Measurements from ENCODE around the gene ADAT1.

The ADAT1 gene, protein sequence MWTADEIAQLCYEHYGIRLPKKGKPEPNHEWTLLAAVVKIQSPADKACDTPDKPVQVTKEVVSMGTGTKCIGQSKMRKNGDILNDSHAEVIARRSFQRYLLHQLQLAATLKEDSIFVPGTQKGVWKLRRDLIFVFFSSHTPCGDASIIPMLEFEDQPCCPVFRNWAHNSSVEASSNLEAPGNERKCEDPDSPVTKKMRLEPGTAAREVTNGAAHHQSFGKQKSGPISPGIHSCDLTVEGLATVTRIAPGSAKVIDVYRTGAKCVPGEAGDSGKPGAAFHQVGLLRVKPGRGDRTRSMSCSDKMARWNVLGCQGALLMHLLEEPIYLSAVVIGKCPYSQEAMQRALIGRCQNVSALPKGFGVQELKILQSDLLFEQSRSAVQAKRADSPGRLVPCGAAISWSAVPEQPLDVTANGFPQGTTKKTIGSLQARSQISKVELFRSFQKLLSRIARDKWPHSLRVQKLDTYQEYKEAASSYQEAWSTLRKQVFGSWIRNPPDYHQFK

DNA sequence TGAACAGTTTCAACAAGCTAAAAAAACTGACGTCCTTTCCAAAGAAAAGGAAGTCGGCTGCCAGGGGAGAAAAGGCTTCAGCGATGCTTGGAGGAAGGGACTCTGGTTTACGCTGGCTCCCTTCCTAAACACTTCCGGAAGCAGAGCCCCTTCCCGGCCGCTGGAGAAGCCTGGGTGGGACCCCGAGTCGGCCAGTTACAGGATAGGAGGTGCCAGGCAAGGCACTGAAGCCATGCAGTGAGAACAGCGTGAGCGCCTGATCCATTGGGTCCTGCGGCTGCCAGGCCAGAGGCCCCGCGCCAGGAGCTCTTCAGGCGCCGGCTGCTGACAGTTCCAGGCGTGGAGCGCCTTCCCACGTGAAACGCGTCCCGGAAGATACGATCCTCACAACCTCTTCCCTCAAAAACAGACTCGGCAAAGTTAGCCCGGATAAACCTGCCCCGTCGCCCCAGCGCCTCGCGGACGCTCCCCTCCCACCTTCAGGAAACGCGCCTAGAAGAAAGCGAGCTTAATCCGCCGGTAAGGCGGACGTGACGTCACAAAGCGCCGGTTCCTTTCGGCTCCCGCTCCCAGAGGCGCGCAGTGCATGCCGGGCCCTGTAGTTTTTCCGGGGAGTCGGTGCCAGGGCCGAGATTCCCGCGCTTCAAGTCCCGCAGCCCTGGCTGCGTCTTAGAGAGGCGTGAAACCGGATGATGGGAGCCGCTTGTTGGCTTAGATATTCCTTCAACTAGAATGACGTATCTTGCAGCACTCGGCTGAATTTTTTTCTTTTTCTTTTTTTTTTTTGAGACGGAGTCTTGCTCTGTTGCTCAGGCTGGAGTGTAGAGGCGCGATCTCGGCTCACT, at the start of gene ADAT1:
TSS of gene ADAT1 (minus strand) at position 521 of the 845 bp plus-strand sequence. CDS start 2,482 bp downstream, outside the sequence.
- peak; percentile 96 for DNase-seq (ENCODE audit: low read depth, low spot score)

DNA sequence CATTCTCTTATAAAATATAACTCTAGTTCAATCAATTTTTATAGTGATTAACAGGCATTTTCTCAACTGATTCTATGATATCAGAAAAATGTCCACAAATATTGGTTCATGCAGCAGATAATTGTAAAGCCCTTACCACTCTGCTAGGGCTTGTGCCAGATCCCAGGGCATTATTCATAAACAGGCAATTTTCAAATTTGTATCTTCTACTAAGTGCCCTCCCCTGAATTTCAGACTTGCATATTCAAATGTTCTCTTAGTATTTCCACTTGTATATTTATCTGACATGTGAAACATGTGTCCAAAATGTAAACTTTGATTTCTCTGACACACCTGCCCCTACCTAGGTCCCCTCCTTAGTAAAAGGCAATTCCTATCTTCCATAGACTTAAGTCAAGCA, 44.4 kb upstream of the ADAT1 start:
- DNase-seq (ENCODE audit: low read depth, low spot score): no peak

DNA sequence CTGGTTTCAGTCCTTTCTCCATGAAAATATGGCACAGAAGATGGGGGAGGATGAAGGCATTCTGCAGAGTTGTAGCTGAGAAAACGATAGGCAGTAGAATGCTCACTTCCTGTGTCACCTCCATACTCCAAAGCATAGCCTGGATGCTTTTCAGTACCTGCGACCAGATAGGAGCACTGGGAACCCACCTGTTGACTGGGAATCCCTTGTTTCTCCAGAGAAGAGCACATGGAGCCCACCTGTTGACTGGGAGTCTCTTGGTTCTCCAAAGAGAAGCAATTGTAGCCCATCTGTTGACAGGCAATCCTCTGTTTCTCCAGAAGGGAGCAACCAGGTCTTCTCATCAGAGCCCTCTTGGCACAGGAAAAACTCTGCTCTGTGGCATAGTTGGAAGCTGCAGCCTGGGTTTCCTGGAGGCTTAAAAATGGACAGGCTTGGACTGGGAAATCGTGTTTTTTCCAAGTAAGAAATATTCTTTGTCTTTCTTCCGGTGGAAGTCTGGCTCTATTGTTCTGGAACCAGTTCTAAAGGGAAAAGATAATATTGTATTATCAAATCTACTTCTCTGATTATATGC, 37.7 kb upstream of the ADAT1 start:
- no peak for DNase-seq (ENCODE audit: low read depth, low spot score)

DNA sequence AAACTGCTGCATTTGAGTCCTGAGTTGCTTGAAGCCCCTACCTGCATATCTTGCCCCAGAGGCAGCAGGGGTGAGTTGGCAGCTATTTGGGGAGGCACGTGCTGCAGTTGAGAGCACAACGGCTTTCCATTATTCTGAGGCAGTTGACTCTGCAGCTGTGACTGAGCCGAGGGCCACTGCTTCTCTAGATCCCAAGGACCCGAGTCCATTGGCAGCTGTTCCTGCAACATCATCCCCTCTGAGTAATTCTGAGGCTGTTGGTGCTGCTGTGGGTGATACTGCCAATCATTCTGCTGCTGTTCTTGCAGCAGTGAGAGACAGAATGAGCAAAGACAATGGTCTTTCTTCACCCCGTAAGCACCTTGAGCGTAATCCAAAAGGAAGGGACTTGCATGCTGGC, 37.2 kb upstream of the ADAT1 start:
- no peak for DNase-seq (ENCODE audit: low read depth, low spot score)

DNA sequence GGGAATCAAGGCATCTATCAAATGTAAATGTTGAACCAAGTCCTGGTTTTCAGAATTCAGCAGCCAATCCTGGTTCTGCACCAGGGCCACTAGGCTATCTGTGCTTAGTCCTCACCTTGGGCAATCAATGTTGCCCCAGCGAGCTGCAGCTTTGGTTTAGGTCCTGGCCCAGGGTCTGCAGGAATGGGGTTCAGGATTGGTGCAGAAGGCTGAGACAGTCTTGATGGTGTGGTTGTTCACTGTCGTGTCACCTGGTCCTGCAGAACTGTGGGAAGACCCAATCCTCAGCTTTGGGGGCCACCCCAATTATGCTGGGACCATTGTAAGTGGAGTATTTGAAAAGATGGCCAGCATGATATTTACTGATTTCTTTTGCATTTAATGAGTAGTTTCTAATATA, 35.1 kb upstream of the ADAT1 start:
- no peak for DNase-seq (ENCODE audit: low read depth, low spot score)

DNA sequence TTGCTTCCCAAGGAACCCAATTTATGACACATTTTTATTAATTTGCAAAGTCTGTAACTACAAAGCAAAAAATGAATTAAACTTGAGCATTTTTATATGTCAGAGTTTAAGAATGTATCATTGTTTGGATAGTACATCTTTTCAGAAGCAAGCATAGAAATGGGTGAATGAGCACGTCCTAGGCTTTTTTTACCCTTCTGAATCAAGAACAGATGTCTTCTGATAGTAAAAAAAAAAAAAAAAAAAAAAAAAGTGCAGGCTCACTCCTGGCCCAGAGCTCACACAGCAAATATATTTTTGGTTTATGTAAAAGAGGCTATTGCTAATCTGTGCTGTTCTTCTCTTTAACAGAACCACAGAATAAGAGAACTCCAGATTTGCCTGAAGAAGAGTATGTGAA, 30.8 kb upstream of the ADAT1 start:
- DNase-seq (ENCODE audit: low read depth, low spot score): no peak

DNA sequence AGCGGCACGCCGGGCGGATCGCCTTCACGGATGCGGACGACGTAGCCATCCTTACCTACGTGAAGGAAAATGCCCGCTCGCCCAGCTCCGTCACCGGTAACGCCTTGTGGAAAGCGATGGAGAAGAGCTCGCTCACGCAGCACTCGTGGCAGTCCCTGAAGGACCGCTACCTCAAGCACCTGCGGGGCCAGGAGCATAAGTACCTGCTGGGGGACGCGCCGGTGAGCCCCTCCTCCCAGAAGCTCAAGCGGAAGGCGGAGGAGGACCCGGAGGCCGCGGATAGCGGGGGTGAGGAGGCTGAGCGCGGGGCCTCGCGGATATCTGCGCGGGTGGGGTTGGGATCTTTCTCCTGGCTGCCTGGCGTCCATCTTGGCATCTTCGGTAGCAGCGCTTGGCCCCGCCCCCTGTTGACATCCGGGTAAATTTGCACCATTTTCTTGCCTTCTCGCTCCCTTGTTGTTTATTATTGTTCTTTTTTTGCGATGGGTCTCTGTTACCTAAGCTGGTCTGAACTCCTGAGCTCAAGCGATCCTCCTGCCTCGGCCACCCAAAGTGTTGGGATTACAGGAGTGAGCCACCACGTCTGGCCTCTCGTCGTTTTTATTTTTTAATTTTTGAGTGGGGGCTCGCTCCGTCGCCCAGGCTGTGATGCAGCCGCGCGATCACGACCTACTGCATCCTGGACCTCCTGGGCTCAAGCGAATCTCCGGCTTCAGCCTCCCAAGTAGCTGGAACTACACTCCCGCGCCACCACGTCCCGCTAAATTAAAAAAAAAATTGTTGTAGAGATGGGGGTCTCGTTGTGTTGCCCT, 25.4 kb upstream of the ADAT1 start:
- DNase-seq (ENCODE audit: low read depth, low spot score): peak; percentile 68

DNA sequence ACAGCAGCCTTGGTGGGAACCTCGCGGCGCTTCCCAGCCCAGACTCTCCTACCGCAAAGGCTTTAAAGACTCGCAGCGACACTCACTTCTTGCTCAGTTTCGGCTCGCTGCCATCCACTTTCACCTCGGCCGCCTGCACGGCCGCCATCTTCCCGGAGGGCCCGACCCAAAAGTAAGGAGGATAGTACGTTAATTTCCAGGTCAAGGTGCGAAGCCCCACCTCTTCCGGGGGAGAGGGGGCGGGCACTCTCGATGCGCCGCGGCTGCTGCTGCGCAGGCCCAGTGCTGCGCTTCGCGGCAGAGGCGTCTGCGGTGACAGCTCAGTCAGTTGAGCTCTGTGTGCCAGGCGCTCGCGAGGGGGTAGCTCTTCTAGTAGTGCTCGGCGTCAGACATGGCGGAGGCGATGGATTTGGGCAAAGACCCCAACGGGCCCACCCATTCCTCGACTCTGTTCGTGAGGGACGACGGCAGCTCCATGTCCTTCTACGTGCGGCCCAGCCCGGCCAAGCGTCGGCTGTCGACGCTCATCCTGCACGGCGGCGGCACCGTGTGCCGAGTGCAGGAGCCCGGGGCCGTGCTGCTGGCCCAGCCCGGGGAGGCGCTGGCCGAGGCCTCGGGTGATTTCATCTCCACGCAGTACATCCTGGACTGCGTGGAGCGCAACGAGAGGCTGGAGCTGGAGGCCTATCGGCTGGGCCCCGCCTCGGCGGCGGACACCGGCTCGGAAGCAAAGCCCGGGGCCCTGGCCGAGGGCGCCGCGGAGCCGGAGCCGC, 24.6 kb upstream of the ADAT1 start, which contains the start of the genes KARS1 and TERF2IP:
TSS of gene KARS1 (minus strand) at position 174 of the 773 bp plus-strand sequence. CDS start at position 148, 26 bp downstream.
TSS of gene TERF2IP (plus strand) at position 282 of the 773 bp plus-strand sequence. CDS start at position 392, 110 bp downstream.
- DNase-seq (ENCODE audit: low read depth, low spot score): peak; percentile 91

DNA sequence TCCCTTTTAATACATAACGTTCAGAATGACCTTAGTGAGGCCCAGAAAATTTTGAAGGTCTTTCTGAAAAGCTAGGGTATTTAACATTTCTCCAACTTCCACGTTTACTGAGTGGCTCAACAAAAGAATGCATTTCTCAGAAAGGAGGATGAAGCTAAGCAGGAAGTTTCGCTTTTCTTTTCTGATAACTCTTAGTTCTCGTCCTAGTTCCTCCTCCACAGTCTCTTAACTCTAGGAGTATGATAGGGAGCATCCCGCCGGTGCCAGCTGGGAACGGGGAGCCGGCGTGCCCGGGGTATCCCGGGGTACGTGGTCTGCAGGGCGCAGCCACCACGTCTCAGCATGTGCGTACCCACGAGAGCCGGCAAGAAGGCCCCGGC, 24.0 kb upstream of the ADAT1 start:
- no peak for DNase-seq (ENCODE audit: low read depth, low spot score)

DNA sequence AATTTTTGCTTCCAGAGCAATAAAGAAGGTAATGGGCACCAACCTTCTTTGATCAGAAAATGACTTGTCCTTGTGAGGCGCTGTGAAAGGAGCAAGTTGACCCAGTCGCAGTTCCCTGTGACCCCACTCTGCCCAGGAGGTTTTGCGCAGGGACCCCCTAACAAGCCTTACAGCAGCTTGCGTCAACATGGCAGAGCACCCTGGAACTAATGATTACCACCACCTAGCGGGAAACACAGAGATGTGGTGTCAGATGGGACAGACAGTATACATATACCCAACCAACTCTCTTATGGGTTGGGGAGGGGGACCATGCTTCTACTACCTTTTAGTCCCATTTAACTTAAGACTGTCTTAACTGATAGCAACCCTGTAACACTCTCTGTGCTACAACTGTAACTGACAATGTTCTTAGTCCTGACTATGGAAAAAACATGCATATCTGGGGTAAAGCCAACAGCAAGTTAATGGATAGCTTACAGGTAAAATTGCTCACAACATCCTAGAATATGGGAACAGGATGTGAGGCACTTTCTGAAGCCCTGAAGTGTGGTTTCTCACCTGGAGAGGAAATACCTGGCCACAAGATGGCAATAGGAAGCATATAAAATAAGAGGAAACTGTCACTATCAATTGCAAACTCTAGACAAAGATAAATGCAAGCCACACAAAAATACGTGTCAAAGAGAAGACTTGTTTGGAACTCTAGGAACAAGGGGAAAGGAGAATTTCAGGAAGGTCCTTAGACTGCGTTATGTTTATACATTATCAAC, 21.3 kb upstream of the ADAT1 start:
- no peak for DNase-seq (ENCODE audit: low read depth, low spot score)

DNA sequence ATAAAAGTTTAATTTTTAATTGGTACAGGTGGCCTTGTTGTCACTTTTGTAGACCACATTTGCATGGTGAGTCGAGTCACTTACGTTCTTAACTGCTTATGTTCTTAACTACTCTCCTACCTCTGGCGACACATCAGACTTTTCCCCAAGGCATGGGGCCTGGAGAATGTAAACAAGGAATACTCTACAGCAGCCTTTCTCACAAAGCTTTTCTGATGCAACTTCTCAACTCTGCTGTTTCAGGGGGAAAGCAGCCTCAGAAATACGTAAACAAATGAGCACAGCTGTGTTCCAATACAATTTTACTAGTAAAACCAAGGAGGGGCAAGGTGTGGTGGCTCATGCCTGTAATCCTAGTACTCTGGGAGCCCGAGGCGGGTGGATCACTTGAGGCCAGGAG, 17.5 kb upstream of the ADAT1 start:
- DNase-seq (ENCODE audit: low read depth, low spot score): no peak

DNA sequence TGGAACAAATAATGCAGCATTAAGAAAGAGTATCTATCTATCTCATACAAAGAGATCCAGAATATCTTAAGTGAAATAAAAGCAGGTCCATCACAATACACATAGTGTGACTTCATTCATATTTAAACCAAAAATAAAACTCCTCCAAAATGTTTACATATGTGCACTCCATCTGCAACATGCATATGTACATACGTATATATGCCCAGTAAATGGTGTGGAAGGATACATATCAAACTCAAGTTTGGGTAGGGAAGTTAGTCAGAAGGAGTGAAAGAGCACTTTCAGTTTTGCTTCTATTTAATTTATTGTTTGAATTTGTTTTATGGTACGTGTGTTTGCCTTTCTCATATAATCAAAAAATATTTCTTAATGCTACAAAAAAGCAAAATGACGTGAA, 12.0 kb upstream of the ADAT1 start:
- no peak for DNase-seq (ENCODE audit: low read depth, low spot score)

DNA sequence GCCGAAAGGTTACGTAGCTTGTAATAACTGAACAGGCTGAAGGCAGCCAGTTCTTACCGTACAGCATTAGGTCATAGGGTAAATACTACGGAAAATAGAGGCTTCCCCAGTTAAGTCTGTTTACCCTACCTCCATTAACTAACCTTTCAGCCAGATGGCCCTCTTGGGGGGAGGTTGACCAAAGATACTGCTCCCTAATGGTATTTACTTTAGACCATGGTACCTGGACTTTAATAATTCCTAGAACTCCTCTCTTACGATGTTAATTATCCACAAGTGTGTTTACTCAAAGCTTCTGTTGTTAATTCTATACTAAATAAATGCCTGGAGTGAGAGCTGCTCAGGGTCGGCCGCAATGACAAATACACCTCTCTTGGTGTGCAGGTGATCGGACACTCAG, 9.8 kb upstream of the ADAT1 start:
- DNase-seq (ENCODE audit: low read depth, low spot score): no peak

DNA sequence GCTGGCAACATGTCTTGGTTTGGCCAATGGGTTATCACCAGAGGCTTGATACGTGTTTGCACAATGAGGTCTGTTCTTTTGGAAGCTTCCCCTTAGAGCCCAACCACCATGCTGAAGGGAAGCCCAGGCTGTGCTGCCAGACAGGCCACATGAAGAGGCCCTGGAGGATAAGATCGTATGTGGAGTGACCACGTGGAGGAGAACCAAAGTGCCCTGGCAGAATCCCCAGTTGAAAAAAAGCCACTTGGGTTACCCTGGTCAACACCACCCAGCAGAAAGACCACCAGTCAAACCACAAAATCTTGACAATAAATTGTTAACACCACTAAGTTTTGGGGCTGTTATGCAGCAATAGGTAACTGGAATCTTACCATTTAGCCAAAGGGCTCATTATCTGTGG, 7.0 kb upstream of the ADAT1 start:
- DNase-seq (ENCODE audit: low read depth, low spot score): no peak

DNA sequence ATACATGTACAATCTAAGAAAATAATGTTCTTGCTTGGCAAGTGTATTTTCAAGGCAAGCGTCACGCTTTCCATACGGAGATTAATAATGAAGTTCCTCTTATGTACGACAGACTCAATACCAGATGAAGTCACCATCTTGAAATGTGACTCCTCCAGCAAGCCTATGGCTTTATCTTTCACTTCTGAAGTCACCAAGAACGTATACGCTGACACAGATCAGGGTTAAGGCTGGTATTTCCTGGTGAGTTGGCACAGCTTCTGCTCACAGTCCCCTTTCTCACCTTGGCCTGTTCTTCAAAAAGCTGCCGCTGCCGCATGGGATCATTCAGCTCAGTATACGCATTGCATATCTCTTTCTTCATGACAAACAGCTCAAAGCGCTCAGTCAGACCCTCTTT, 6.1 kb upstream of the ADAT1 start:
- no peak for DNase-seq (ENCODE audit: low read depth, low spot score)

DNA sequence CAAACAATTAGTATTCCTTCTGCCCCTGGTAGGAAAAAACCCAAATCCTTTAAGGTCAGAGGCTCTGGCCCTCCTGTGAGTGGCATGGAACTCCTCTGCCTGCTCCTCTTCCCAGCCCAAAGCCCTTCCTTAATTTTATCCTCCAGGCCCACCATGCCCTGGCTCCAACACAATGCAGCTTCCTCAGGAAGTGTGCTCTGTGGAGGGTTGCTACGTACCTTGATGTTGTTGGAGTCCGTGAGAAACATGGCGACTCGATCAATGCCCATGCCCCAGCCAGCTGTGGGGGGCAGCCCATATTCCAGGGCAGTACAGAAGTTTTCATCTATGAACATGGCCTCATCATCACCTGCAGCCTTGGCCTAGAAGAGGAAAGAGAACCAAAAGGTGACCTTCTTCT, 5.3 kb upstream of the ADAT1 start:
- DNase-seq (ENCODE audit: low read depth, low spot score): no peak

DNA sequence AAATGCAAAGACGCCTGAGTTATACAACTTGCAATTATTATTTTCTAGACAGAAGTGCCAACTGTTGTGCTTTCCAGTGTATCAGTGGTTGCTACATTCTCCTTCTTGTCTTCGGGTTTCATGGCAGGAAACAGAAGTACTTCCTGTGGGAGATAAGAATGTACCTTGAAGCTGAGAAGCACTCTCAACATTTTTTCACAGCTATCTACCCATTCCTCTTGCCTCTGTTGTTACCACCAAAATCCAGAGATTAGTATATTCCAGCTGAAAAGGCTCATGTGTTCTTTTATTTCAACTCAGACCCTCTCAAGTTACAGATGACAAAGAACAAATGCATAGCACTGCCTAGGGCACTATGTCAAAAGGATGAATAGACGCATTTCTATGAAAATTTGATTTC, 4.8 kb upstream of the ADAT1 start:
- DNase-seq (ENCODE audit: low read depth, low spot score): no peak

DNA sequence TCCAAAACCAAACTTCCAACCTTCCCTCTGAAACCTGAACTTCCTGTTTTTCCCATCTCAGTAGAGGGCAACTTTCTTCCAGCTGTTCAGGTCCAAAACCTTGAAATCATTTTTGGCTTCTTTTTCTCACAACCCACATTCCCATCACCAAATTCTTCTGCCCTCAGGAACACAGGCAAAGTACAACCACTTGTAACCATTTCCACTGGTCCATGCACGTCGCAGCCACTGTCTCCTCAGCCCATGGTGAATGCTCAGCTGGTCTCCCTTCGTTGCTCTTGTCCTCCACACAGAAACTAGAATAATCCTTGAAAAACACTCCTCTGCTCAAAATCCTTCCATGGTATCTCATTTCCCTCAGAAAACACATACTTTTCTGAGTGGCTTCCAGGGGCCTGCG, 3.7 kb upstream of the ADAT1 start:
- DNase-seq (ENCODE audit: low read depth, low spot score): no peak

DNA sequence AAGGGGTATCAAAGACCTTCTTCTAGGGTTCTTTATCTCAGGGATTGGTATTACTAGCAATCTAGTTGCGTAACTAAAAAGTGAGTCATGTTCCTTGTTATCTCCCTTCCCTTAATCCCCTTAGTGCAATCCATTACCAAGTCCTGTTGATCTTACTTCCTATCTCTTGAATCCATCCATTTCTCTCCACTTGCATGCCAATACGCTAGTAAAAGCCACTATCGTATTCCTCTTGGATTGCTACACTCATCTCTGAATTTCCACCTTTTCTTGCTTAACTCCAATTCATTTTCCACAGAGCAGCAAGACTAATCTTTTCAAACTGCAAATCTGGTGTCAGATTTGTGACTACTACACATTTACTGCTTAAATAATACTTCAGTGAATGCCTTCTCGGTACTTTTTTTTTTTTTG, 1.8 kb upstream of the ADAT1 start:
- no peak for DNase-seq (ENCODE audit: low read depth, low spot score)

DNA sequence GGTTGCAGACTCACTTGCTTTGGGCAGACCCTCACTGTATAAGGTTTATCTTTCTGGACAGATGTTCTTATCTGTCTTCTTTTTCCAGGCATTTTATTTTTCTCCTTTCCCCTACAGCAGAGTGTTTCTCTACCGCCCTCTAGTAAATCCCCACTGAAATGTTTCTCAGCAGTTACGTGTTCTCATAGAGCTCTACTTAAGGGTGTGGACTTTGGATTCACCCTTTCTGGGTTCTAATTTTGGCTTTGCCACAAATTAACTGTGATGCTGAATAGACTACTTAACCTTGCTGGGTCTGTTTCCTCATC, 2.0 kb downstream of the ADAT1 start:
- no peak for DNase-seq (ENCODE audit: low read depth, low spot score)
